GM23248 (cell line): ENCODE data around the gene RWDD1. TPM values are rescaled to one million over a fixed set of nuclear protein-coding genes. Genes with fewer than 3 reads are reported as not detected.

ENCODE experiments used
- DNase-seq: peaks from one replicate; pipeline ENCODE4 v3.0.0-alpha.2; 2015
- H2AFZ ChIP-seq: fragments of 200-600 bp; sonication (generic); 2 replicates; pipeline ENCODE4 v1.6.1; 2016; ENCODE audit warnings: antibody characterized with exemption
- H3F3A ChIP-seq: fragments of 200-600 bp; sonication (generic); 2 replicates; pipeline ENCODE4 v1.6.1; 2016; ENCODE audit warnings: mild to moderate bottlenecking, antibody characterized with exemption, mixed run types; ENCODE audit not compliant: insufficient read depth
- H3K27ac ChIP-seq: fragments of 200-600 bp; sonication (generic); 2 replicates; pipeline ENCODE4 v1.5.1; 2016; ENCODE audit warnings: mild to moderate bottlenecking
- H3K27me3 ChIP-seq: fragments of 200-600 bp; sonication (generic); replicated peaks from 2 replicates; pipeline ENCODE4 v1.6.1; 2016; ENCODE audit warnings: mild to moderate bottlenecking; ENCODE audit not compliant: insufficient read depth
- H3K36me3 ChIP-seq: fragments of 200-600 bp; sonication (generic); 2 replicates; pipeline ENCODE4 v1.6.1; 2016; ENCODE audit warnings: low read depth, mild to moderate bottlenecking
- H3K4me1 ChIP-seq: fragments of 200-600 bp; sonication (generic); 2 replicates; pipeline ENCODE4 v1.6.1; 2016; ENCODE audit warnings: mild to moderate bottlenecking; ENCODE audit not compliant: insufficient read depth
- H3K4me2 ChIP-seq: fragments of 200-600 bp; sonication (generic); one replicate; pipeline ENCODE4 v1.6.1; 2016; ENCODE audit warnings: mild to moderate bottlenecking; ENCODE audit not compliant: unreplicated experiment
- H3K4me3 ChIP-seq: fragments of 200-600 bp; sonication (generic); 2 replicates; pipeline ENCODE4 v1.5.1; 2016; ENCODE audit warnings: mild to moderate bottlenecking
- H3K79me2 ChIP-seq: fragments of 200-600 bp; sonication (generic); 2 replicates; pipeline ENCODE4 v1.6.1; 2016; ENCODE audit warnings: mild to moderate bottlenecking; ENCODE audit not compliant: insufficient read depth
- H3K9ac ChIP-seq: fragments of 200-600 bp; sonication (generic); 2 replicates; pipeline ENCODE4 v1.6.1; 2016; ENCODE audit warnings: mild to moderate bottlenecking
- H3K9me2 ChIP-seq: fragments of 200-600 bp; sonication (generic); 2 replicates; pipeline ENCODE4 v1.6.1; 2016; ENCODE audit warnings: mixed run types, mild to moderate bottlenecking, moderate library complexity; ENCODE audit not compliant: insufficient read depth
- H3K9me3 ChIP-seq: fragments of 200-600 bp; sonication (generic); one replicate; pipeline ENCODE4 v1.6.1; 2017; ENCODE audit warnings: low read depth
- H4K20me1 ChIP-seq: fragments of 200-600 bp; sonication (generic); 2 replicates; pipeline ENCODE4 v1.6.0; 2016; ENCODE audit not compliant: insufficient read depth
- EZH2 ChIP-seq: fragments of 200-600 bp; sonication (generic); IDR thresholded peaks from 2 replicates; pipeline ENCODE4 v1.6.1; 2018; ENCODE audit warnings: antibody characterized with exemption, mild to moderate bottlenecking; ENCODE audit not compliant: insufficient read depth, poor library complexity, severe bottlenecking
- EZH2phosphoT487 ChIP-seq: fragments of 200-600 bp; sonication (generic); IDR thresholded peaks from 2 replicates; pipeline ENCODE4 v1.6.1; 2018; ENCODE audit warnings: antibody characterized with exemption, moderate library complexity, mild to moderate bottlenecking, low read depth; ENCODE audit not compliant: insufficient read depth
- WGBS, 2 experiments: methylation state at CpG; one replicate each; pipeline ENCODE4 v1.1.6; 2015 to 2017; ENCODE audit warnings: low lambda C conversion rate in 2 of 2, low coverage in 1 of 2; ENCODE audit errors: missing lambda C conversion rate in 2 of 2; 5-methylcytosine and 5-hydroxymethylcytosine counted together
- in situ Hi-C: fragments of 300-500 bp; cut with MboI; formaldehyde crosslinking; loops from 2 replicates; pipeline ENCODE4 v1.15.0; 2020
- polyA plus RNA-seq: library from polyadenylated mRNA; unstranded; fragments of >200 nt; fragmentation: Nextera tagmentation; extraction: Ambion mirVana; gene quantifications from 2 replicates; pipeline ENCODE4 v1.2.1, GENCODE V29; 2016
- total RNA-seq: library from RNA; depleted of rRNA; stranded (reverse); fragments of >200 nt; shearing (Covaris generic); gene quantifications from 2 replicates; pipeline ENCODE4 v1.2.3, GENCODE V29; 2014

RWDD1 gene
- total and polyA plus RNA-seq, 2 experiments from 2014 or later: 37.7 to 112 TPM

DNA sequence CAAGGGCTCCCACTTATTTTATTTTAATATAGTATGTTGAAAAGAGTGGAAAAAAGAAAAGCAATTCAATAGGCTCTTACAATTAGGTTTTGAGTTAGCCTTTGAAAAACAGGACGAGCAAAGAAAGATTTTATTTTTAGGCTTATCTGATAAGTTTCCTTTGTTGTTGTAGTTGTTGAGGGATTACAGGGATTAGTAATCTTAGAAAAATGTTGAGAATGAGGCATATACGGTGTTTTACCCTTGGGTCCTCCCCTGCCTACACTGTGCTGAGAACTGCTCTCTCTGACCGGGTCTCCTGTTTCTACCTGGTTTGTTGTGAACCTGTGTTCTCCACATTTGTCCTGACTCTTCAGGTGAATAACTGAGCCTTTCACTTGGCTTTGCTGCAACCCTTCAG lies 42.5 kb upstream of the RWDD1 start:
- WGBS, 2 experiments: 33 to 34% methylated on average over 3 of the region's 3 CpGs
- H3K9ac ChIP-seq: no peak overlapping the region
- H3K4me2 ChIP-seq: peak overlapping the region; percentile 54
- in situ Hi-C loops: no loop called here
- TF ChIP-seq EZH2: no peak
- no peak for TF ChIP-seq EZH2phosphoT487
- no peaks in the 10 kb centered on the region for H3K27me3 ChIP-seq
- peak overlapping the region; percentile 30; the same call in 1 of the 2 replicates for H3K4me3 ChIP-seq
- H2AFZ ChIP-seq: 0 out of 2 replicates have a peak overlapping the region, but pooled peaks have one; percentile 34
- no peaks in the 10 kb centered on the region for H3K9me3 ChIP-seq
- no peaks in the 10 kb centered on the region for H4K20me1 ChIP-seq
- no peaks in the 10 kb centered on the region for H3K9me2 ChIP-seq
- no peak overlapping the region for H3K27ac ChIP-seq
- no peaks in the 10 kb centered on the region for H3K79me2 ChIP-seq
- no peaks in the 10 kb centered on the region for H3K36me3 ChIP-seq
- peaks cover 12% of the 10 kb centered on the region for H3K4me1 ChIP-seq
- H3F3A ChIP-seq: no peaks in the 10 kb centered on the region
- DNase-seq: peak; percentile 31

DNA sequence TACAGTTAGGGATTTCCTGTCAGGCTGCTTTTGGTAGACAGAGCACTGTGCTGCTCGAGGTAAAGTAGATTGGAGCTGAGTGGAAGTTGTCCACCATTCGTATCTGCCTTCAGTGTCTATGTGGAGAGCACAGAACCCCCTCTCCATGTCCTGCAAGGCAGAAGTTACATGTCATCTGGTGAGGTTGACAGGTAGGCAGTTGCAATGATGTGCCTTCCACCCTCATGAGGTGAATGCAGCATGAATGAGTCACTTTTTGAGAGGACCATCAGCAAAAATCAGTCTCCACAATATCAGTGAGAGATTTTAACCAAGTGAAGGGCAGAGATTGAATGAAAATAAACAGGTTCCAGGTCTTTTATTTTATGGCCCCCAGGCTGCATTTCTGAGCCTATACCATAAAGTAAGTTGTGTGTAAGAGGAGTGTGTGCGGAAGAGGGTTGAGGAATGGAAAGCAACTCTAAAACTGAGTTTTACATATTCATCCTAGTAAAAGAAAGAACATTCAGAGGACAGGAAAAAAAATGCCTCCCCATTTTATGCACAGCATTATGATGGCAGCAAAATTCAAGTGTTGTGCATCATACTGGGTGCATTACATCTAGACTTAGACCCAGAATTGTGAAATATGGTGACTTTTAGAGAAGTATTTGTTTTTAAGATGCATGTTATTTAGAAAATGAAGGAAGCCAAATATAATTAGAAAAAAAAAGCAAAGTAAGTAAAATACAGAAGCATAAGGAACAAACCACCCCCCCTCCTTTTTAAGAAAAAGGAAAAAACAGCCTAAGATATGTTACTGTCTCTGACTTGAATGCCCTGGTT lies 41.6 kb upstream of the RWDD1 start:
- Histone ChIP-seq H3F3A (no peaks in the 10 kb centered on the region), H3K4me2 (no peak overlapping the region), H3K9ac (no peak overlapping the region), H3K27me3 (no peaks in the 10 kb centered on the region), H2AFZ (no peak overlapping the region), H3K4me1 (peaks cover 12% of the 10 kb centered on the region), H3K9me2 (no peaks in the 10 kb centered on the region), H3K36me3 (no peaks in the 10 kb centered on the region), H3K27ac (no peak overlapping the region), H3K4me3 (no peak overlapping the region), H4K20me1 (no peaks in the 10 kb centered on the region), H3K79me2 (no peaks in the 10 kb centered on the region), H3K9me3 (no peaks in the 10 kb centered on the region)
- 86 to 90% methylated on average over 3 of the region's 3 CpGs for WGBS, 2 experiments
- TF ChIP-seq EZH2 (no peak), EZH2phosphoT487 (no peak)
- DNase-seq: peak; percentile 5
- in situ Hi-C loops: loop anchor here (10.0 kb wide), 1 partner anchor 265 kb away; no protein-coding TSS in a partner anchor

DNA sequence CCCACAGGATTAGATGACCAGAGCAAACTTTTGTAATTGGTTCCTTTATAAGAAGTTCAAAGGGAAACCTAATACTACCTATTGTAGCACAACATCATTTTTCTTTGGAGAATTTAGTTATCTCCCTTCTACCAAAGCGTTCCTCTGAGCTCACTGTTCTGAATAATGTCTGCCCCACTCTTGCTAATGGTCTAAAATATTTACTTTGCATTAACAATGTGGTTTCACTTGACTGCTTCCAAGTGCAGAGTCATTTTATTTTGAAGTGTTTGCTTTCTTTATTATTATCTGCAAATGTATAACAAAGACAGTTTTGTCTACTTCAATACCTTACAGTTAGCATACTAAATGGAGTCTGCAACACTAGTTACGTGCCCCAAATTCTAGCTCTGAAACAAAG lies 40.9 kb upstream of the RWDD1 start:
- Histone ChIP-seq H4K20me1 (no peaks in the 10 kb centered on the region), H2AFZ (no peak overlapping the region), H3K9me3 (no peaks in the 10 kb centered on the region), H3F3A (no peaks in the 10 kb centered on the region), H3K4me2 (no peak overlapping the region), H3K4me1 (peaks cover 12% of the 10 kb centered on the region), H3K27me3 (no peaks in the 10 kb centered on the region), H3K4me3 (no peak overlapping the region), H3K36me3 (no peaks in the 10 kb centered on the region), H3K27ac (no peak overlapping the region), H3K79me2 (no peaks in the 10 kb centered on the region), H3K9me2 (no peaks in the 10 kb centered on the region), H3K9ac (no peak overlapping the region)
- DNase-seq: no peak
- in situ Hi-C loops: loop anchor here (10.0 kb wide), 1 partner anchor 266 kb away; no protein-coding TSS in a partner anchor
- 94% methylated on average over 2 of the region's 2 CpGs for WGBS, 2 experiments
- TF ChIP-seq EZH2phosphoT487 (no peak), EZH2 (no peak)

DNA sequence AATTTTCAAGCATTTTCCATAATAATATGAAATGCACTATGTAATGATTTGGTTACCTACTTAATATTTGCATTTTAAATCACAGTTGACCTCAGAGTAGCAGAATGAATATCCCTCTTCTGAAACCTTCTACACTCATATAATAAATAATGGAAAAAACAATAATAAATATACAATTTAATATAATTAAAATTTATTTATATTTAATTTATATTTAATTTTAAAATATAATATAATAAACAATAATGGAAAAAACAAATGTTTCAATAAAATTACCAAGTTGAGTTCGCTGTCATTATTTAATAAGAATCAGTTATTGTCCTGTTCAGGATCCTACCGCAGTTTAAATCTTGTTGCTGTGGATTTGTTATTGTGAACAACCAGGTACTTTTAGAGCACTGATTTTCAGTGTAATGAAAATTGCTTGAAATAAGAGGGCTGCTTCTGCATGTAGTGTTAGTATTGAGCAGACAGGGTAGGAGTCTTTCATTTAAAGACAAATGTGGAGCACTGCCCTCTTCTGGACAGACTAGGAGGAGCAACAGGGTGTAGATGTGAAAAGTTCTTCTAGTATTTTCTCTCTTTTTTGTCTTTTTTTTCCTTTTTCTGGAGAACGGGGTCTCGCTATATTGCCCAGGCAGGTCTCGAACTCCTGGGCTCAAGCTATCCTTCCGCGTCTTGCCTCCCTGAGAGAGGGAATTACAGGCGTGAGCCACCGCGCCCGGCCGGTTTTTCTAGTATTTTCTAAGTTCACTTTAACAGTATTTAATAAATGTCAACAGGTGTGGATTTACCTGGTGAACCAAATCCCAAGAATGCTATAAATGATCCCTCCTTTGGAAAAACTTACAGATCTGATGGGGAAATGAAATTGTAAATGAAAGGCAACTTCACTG lies 39.4 kb upstream of the RWDD1 start:
- Histone ChIP-seq H3K9me2 (no peaks in the 10 kb centered on the region), H3K9ac (no peak overlapping the region), H3K27ac (no peak overlapping the region), H3K4me1 (peaks cover 12% of the 10 kb centered on the region), H3K27me3 (no peaks in the 10 kb centered on the region), H2AFZ (0 out of 2 replicates have a peak overlapping the region, but pooled peaks have one; percentile 31), H3K36me3 (no peaks in the 10 kb centered on the region), H3F3A (no peaks in the 10 kb centered on the region), H4K20me1 (no peaks in the 10 kb centered on the region), H3K4me3 (no peak overlapping the region), H3K4me2 (no peak overlapping the region), H3K79me2 (no peaks in the 10 kb centered on the region), H3K9me3 (no peaks in the 10 kb centered on the region)
- TF ChIP-seq EZH2phosphoT487: no peak
- TF ChIP-seq EZH2: no peak
- DNase-seq: peak; percentile 81
- WGBS, 2 experiments: 68 to 73% methylated on average over 12 of the region's 12 CpGs
- in situ Hi-C loops: loop anchor here (10.0 kb wide), 1 partner anchor 267 kb away; no protein-coding TSS in a partner anchor
